ENCODE data around the gene INHBB. TPM values are rescaled to one million over a fixed set of nuclear protein-coding genes. Genes with fewer than 3 reads are reported as not detected.

The INHBB gene
- total RNA-seq, 1 donor from 2014 or later, result 0.23 TPM

DNA sequence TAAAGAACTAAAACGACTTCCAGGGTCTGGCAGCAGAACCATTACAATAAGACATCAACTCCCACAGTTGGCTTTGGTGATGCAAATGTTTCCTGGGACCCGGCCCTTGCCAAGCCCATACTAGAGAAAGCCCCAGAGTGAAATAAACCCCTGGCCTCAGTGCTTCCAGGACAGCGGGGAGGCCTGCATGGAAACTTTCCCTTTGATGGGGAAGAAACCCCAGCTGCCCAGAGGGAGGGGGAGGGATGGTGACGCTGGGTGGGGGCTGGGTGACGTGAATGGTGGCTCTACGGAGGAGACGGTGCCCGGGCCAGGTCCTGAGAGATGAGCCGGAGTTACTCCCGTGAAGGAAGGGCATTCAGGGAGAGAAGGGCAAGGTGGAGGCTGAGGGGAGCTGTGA, 27.5 kb downstream of the INHBB start:
- TF ChIP-seq, protein P1, sequence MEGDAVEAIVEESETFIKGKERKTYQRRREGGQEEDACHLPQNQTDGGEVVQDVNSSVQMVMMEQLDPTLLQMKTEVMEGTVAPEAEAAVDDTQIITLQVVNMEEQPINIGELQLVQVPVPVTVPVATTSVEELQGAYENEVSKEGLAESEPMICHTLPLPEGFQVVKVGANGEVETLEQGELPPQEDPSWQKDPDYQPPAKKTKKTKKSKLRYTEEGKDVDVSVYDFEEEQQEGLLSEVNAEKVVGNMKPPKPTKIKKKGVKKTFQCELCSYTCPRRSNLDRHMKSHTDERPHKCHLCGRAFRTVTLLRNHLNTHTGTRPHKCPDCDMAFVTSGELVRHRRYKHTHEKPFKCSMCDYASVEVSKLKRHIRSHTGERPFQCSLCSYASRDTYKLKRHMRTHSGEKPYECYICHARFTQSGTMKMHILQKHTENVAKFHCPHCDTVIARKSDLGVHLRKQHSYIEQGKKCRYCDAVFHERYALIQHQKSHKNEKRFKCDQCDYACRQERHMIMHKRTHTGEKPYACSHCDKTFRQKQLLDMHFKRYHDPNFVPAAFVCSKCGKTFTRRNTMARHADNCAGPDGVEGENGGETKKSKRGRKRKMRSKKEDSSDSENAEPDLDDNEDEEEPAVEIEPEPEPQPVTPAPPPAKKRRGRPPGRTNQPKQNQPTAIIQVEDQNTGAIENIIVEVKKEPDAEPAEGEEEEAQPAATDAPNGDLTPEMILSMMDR (conservative IDR thresholded peaks at IDR 0.05; ENCODE audit: low read depth, low read length), result no peak
- no peak for DNase-seq (ENCODE audit: low read depth)
- no peak overlapping the region for H3K4me3 ChIP-seq (ENCODE audit: low read depth, low read length)

DNA sequence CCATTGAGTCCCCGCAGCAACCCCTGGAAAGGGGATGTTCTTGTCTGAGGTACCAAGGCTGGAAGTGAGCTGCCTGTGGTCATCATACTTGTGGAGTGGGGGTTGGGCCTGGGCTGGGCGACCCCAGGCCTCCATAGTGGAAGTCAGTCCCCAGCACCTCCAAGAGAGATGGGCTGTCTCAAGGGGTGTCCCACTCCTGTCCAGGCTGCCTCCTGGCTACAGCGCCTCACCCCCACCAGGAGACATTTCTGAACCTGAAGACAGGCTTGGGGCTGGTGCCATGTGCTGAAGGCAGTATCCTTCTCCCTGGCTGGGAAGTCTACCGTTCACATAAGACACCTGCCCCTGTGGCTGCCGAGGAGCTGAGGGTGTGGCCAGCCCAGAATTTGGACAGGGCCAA, 28.9 kb downstream of the INHBB start:
- DNase-seq (ENCODE audit: low read depth), result no peak
- H3K4me3 ChIP-seq (ENCODE audit: low read depth, low read length), result no peak overlapping the region
- TF ChIP-seq, protein P1 (conservative IDR thresholded peaks at IDR 0.05; ENCODE audit: low read depth, low read length), result no peak

DNA sequence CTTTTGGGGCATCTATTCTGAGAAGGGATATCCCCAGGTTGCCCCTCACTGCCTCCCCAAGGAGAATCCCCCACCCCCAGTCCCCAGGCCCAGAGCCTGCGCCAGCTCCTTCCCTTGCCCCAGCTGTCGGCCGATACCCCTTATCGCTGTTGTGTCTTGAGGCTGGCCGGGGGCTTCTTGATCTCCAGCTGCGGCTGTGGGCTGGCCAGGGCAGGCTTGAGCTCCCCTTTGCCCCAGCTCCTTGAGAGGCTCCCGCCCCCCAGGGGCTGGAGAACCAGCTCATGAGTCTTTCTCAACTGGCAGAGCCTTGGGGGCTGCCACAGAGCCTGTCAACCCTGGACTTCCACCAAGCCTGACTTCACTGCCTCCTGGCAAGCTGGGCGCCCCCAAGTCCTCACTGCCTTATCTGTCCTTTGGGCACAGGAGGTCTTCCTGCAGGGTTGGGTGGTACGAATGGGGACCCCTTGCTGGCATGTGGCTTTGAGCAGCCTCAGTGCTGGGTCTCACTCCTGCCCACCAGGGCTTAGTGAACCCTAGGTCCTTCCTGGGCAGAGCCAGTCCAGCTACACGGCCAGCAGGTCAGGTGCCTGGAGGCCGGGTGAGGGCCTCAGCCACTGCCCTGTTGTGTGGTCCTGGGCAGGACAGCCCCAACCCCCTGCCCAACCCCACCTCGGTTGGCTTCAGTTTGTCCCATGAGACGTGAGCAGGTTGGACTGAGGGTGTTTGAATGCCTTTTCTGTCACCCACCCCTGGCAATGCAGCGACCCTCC, 29.5 kb downstream of the INHBB start:
- H3K4me3 ChIP-seq (ENCODE audit: low read depth, low read length), result no peak overlapping the region
- TF ChIP-seq, protein P1 (conservative IDR thresholded peaks at IDR 0.05; ENCODE audit: low read depth, low read length), result no peak
- DNase-seq (ENCODE audit: low read depth), result no peak

DNA sequence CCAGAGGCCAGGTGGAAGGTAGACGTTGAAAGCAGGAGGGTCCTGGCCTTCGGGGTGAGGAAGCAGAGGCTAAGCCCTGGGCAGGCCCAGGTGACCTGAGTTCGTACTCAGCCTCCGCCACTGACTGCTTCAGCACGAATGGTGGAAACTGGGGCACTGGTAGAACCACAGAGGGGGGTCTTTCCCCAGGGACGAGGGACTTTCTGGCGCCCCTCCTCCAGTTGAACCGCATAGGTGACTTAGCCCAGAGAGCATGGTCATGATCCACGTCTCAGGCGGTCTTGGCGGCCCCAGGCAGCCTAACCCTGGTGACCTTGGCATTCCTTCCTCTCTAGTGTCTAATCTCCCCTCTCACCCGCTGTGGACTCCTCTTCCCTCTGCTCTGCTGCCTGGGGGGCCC, 30.2 kb downstream of the INHBB start:
- no peak for DNase-seq (ENCODE audit: low read depth)
- H3K4me3 ChIP-seq (ENCODE audit: low read depth, low read length), result no peak overlapping the region
- TF ChIP-seq, protein P1 (conservative IDR thresholded peaks at IDR 0.05; ENCODE audit: low read depth, low read length), result no peak

DNA sequence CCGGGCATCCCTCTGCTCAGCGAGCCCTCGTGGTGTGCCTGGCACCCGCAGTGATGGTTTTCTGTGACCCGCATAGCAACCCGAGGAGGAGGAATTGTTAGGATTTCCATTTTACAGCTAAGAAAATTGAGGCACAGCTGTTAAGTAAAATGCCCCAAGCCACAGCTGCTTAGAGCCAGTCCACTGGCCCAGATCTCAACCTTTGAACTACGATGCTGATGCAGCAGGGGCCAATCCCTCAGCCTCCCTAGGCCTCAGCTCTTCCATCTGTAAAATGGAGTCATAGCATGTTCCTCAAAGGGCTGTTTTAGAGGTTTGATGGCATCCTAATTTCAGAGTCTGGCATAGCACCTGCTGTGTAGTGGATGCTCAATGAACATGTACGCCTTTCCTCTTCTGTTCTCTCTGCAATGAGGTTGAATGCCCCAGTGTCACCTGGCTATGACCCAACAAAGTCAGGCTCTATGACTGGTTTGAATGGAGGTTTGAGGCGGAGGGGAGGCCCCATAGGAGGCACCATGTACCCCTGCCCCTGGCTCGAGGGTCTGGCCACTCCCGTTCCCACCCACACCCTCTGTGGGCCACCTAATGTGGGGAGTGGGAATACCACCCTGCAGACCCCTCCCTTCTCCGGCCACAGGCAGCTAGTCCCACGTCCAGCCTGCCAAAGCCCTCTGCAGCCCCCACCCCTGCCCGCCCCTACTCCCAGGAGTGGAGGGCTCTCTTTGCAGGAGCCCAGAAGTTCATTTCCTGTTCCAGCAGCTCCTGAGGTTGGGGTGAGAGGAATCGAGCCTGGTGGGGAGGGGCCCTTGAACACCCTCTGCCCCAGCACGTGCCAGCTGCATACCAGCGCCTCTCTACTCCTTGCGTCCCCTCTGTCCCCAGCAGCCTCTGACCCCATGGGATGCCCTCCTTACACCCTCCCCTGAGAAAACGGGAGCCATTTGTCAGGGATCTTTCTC, 31.0 kb downstream of the INHBB start:
- TF ChIP-seq, protein P1 (conservative IDR thresholded peaks at IDR 0.05; ENCODE audit: low read depth, low read length), result no peak
- H3K4me3 ChIP-seq (ENCODE audit: low read depth, low read length), result no peak overlapping the region
- no peak for DNase-seq (ENCODE audit: low read depth)

DNA sequence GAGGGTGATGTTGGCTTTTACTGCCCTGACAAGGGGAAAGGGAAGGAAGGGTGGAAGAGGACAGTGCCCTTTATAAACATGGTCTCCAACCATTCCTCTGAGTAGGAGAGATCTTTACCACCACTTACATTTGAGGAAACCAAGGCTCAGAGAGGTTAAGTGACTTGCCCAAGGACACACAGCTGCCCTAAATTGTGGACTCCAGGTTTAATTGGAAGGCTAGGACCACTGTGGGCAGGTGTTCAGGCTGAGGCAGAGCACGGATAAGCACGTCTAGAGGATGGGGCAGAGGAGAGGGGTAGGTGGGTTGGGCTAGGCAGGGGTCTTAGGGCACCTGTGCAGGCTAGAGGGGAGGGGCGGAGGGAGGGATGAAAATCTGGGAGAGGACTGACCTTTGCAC, 32.7 kb downstream of the INHBB start:
- TF ChIP-seq, protein P1 (conservative IDR thresholded peaks at IDR 0.05; ENCODE audit: low read depth, low read length), result no peak
- no peak for DNase-seq (ENCODE audit: low read depth)
- H3K4me3 ChIP-seq (ENCODE audit: low read depth, low read length), result no peak overlapping the region

Measured in epithelial cell of proximal tubule (primary cell).